WTC11 (cell line): Measurements from ENCODE around the gene PRDX1. TPM values are rescaled to one million over a fixed set of nuclear protein-coding genes. Genes with fewer than 3 reads are reported as not detected.

Experiments
- ATAC-seq: fragments of 200-7000 bp; cut with Tn5 transposase; 2 replicates; pipeline ENCODE4 v1.10.0; 2021; ENCODE audit warnings: mild to moderate bottlenecking, moderate library complexity
- CTCF ChIA-PET: fragments of 300-600 bp; sonication (Branson Sonifier 250); formaldehyde crosslinking; loops from one replicate; lab custom pipeline; 2021; ENCODE audit warnings: antibody characterized with exemption; lab: Charles Lee
- POLR2A ChIA-PET: fragments of 350-600 bp; sonication (Branson Sonifier 250); formaldehyde crosslinking; loops from one replicate; lab custom pipeline; 2021; ENCODE audit warnings: antibody characterized with exemption; lab: Charles Lee
- DNase-seq: peaks from one replicate; pipeline ENCODE4 v3.0.0; 2021; ENCODE audit warnings: low spot score
- H3K27ac Mint-ChIP-seq: 2 replicates; pipeline ENCODE4 v1.8.0; 2021; ENCODE audit warnings: mixed read lengths
- H3K27me3 Mint-ChIP-seq: 2 replicates; pipeline ENCODE4 v1.8.0; 2021; ENCODE audit warnings: low read depth, mild to moderate bottlenecking, moderate library complexity, mixed read lengths
- H3K36me3 Mint-ChIP-seq: 2 replicates; pipeline ENCODE4 v1.8.0; 2021; ENCODE audit warnings: mixed read lengths
- H3K4me1 Mint-ChIP-seq: 2 replicates; pipeline ENCODE4 v1.8.0; 2022; ENCODE audit warnings: mixed read lengths
- H3K4me3 Mint-ChIP-seq: 2 replicates; pipeline ENCODE4 v1.8.0; 2021; ENCODE audit warnings: mild to moderate bottlenecking, moderate library complexity, mixed read lengths
- H3K9me3 Mint-ChIP-seq: 2 replicates; pipeline ENCODE4 v1.8.0; 2021; ENCODE audit warnings: mixed read lengths
- ATF6 ChIP-seq: sonication (generic); formaldehyde crosslinking; IDR thresholded peaks from 2 replicates; pipeline ENCODE4 v1.8.1; 2023; ENCODE audit warnings: mild to moderate bottlenecking, missing genetic modification reagents
- CBFB ChIP-seq: sonication (generic); formaldehyde crosslinking; IDR thresholded peaks from 2 replicates; pipeline ENCODE4 v1.8.1; 2022; ENCODE audit warnings: mild to moderate bottlenecking, low read depth, missing genetic modification reagents
- CREM ChIP-seq: sonication (generic); formaldehyde crosslinking; IDR thresholded peaks from 2 replicates; pipeline ENCODE4 v1.8.1; 2022; ENCODE audit warnings: mild to moderate bottlenecking, missing genetic modification reagents, moderate library complexity
- GTF2I ChIP-seq: fragments of 250-450 bp; sonication (Bioruptor Pico); conservative IDR thresholded peaks from 2 replicates; pipeline ENCODE4 v1.4.0; 2021; ENCODE audit warnings: mild to moderate bottlenecking
- JUN ChIP-seq: sonication (generic); formaldehyde crosslinking; IDR thresholded peaks from 2 replicates; pipeline ENCODE4 v1.8.0; 2023; ENCODE audit warnings: mild to moderate bottlenecking, missing genetic modification reagents
- MXD4 ChIP-seq: fragments of 250-450 bp; sonication (Bioruptor Pico); IDR thresholded peaks from 2 replicates; pipeline ENCODE4 v1.8.0; 2021; ENCODE audit warnings: mild to moderate bottlenecking, moderate library complexity, borderline replicate concordance
- PRDM15 ChIP-seq: sonication (generic); formaldehyde crosslinking; IDR thresholded peaks from 2 replicates; pipeline ENCODE4 v1.8.0; 2022; ENCODE audit warnings: missing genetic modification reagents
- RELA ChIP-seq: sonication (generic); formaldehyde crosslinking; IDR thresholded peaks from 2 replicates; pipeline ENCODE4 v1.8.1; 2022; ENCODE audit warnings: missing genetic modification reagents, mild to moderate bottlenecking, borderline replicate concordance
- RORB ChIP-seq: fragments of 250-450 bp; sonication (Bioruptor Pico); IDR thresholded peaks from 2 replicates; pipeline ENCODE4 v1.9.0; 2021; ENCODE audit warnings: mild to moderate bottlenecking
- SMAD4 ChIP-seq: sonication (generic); formaldehyde crosslinking; IDR thresholded peaks from 2 replicates; pipeline ENCODE4 v1.8.0; 2022; ENCODE audit warnings: mild to moderate bottlenecking, missing genetic modification reagents
- TCF7 ChIP-seq: sonication (generic); formaldehyde crosslinking; IDR thresholded peaks from 2 replicates; pipeline ENCODE4 v1.8.0; 2022; ENCODE audit warnings: mild to moderate bottlenecking, low read depth, missing genetic modification reagents, moderate library complexity
- USF1 ChIP-seq: sonication (generic); formaldehyde crosslinking; IDR thresholded peaks from 2 replicates; pipeline ENCODE4 v1.8.0; 2022; ENCODE audit warnings: mild to moderate bottlenecking, missing genetic modification reagents
- ZBTB21 ChIP-seq: sonication (generic); formaldehyde crosslinking; IDR thresholded peaks from 2 replicates; pipeline ENCODE4 v1.8.1; 2023; ENCODE audit warnings: mild to moderate bottlenecking, missing genetic modification reagents, borderline replicate concordance
- ZNF219 ChIP-seq: sonication (generic); formaldehyde crosslinking; IDR thresholded peaks from 2 replicates; pipeline ENCODE4 v1.8.0; 2023; ENCODE audit warnings: missing genetic modification reagents, mild to moderate bottlenecking, borderline replicate concordance
- ZNF317 ChIP-seq: sonication (generic); formaldehyde crosslinking; IDR thresholded peaks from 2 replicates; pipeline ENCODE4 v1.8.1; 2023; ENCODE audit warnings: low read depth, mild to moderate bottlenecking, moderate library complexity, missing genetic modification reagents, borderline replicate concordance
- ZNF512 ChIP-seq: sonication (generic); formaldehyde crosslinking; IDR thresholded peaks from 2 replicates; pipeline ENCODE4 v1.8.1; 2022; ENCODE audit warnings: missing genetic modification reagents, borderline replicate concordance
- total RNA-seq: library from RNA; stranded (reverse); gene quantifications from 3 replicates; pipeline ENCODE4 v1.2.3, GENCODE V29; 2021
- TF ChIP-seq, protein P1 (sequence below): sonication (generic); formaldehyde crosslinking; IDR thresholded peaks from 2 replicates; pipeline ENCODE4 v1.8.1; 2023; ENCODE audit warnings: mild to moderate bottlenecking, moderate library complexity, missing genetic modification reagents

Gene PRDX1
- total RNA-seq, 1 experiment from 2014 or later = 1,197 TPM

DNA sequence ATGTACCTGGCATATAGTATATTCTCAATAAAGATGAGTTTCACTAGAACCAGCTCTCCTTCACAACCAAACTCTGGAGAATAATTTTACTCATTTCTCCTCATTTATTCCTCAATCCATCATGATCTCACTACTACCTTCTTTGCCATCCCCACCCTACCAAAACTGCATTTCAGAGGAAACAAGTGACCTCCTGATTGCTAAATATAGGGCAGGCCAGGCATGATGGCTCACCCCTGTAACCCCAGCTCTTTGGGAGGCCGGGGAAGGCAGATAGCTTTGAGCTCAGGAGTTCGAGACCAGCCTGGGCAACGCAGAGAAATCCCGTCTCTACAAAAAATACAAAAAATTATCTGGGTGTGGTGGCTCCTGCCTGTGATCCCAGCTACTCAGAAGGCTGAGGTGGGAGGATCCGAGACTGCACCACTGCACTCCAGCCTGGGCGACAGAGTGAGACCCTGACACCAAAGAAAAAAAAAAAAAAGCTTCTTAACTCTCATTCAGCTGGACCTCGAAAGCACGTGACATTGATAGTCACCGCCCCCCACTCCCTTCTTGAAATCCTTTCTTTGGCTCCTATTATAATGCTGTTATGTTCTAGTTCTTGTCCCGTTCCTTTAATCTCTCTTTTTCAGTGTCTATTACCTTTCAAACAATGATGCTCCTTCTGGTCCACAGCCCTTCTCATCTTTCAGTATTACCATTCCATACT, 32.9 kb downstream of the PRDX1 start:
- CTCF ChIA-PET = interaction anchor here (1.0 to 8.3 kb wide), 3 partner anchors 130 to 474 kb away, joined by 8 to 170 read pairs (median 16); no protein-coding TSS in a partner anchor
- no peak overlapping the region for H3K27ac Mint-ChIP-seq

DNA sequence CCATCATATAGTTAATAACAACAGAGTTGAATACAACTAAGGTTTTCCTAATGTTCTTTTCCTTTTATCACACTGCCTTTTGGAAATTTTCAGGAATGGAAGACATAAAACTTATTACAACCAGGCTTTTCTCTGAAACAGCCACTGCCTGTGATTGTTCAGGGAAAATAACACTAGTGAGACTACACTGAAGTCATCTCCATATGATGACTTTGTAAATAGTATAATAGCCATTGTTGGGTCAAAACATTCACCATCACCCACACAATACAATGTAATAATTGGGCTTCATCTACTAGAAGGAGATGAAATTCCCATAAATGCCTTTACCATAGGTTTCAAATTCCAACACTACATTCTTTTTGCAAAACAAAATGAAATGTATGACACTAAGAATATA, 35.7 kb downstream of the PRDX1 start:
- Mint-ChIP-seq H3K27me3 (no peaks in the 10 kb centered on the region), H3K4me3 (no peak overlapping the region), H3K27ac (no peak overlapping the region), H3K9me3 (no peaks in the 10 kb centered on the region), H3K4me1 (peaks cover 5% of the 10 kb centered on the region; the same call in 1 of the 2 replicates), H3K36me3 (no peaks in the 10 kb centered on the region)
- TF ChIP-seq GTF2I (CRISPR knock-in tag) (no peak), TCF7 (CRISPR knock-in tag) (no peak), ZNF512 (CRISPR knock-in tag) (no peak), USF1 (CRISPR knock-in tag) (no peak), ZNF219 (no peak), CREM (CRISPR knock-in tag) (no peak), MXD4 (no peak), SMAD4 (CRISPR knock-in tag) (no peak)
- no peak for DNase-seq
- no peak for ATAC-seq
- CTCF ChIA-PET = no interaction called here
- POLR2A ChIA-PET = no interaction called here

More for the DNA sequence above, 32.9 kb downstream of the PRDX1 start:
- ATAC-seq (no peak), DNase-seq (no peak)
- no peak overlapping the region for H3K4me3 Mint-ChIP-seq
- peaks cover 5% of the 10 kb centered on the region; the same call in 1 of the 2 replicates for H3K4me1 Mint-ChIP-seq
- POLR2A ChIA-PET = no interaction called here
- H3K36me3 Mint-ChIP-seq = no peaks in the 10 kb centered on the region
- H3K9me3 Mint-ChIP-seq = no peaks in the 10 kb centered on the region
- H3K27me3 Mint-ChIP-seq = no peaks in the 10 kb centered on the region
- TF ChIP-seq, protein P1, sequence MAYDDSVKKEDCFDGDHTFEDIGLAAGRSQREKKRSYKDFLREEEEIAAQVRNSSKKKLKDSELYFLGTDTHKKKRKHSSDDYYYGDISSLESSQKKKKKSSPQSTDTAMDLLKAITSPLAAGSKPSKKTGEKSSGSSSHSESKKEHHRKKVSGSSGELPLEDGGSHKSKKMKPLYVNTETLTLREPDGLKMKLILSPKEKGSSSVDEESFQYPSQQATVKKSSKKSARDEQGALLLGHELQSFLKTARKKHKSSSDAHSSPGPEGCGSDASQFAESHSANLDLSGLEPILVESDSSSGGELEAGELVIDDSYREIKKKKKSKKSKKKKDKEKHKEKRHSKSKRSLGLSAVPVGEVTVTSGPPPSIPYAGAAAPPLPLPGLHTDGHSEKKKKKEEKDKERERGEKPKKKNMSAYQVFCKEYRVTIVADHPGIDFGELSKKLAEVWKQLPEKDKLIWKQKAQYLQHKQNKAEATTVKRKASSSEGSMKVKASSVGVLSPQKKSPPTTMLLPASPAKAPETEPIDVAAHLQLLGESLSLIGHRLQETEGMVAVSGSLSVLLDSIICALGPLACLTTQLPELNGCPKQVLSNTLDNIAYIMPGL (CRISPR knock-in tag) = no peak
- TF ChIP-seq ZNF317 (CRISPR knock-in tag) (no peak), TCF7 (CRISPR knock-in tag) (no peak), ZBTB21 (CRISPR knock-in tag) (no peak), PRDM15 (CRISPR knock-in tag) (no peak), JUN (CRISPR knock-in tag) (no peak), RELA (CRISPR knock-in tag) (no peak), RORB (CRISPR knock-in tag) (no peak), ATF6 (CRISPR knock-in tag) (no peak), CBFB (CRISPR knock-in tag) (no peak), MXD4 (no peak)
